Activated T-cell treated with anti-CD3 and anti-CD28 coated beads for 4 hours (primary cell): ENCODE data around the gene AGPAT1.
"Not testable (repeated sequence)": the region's sequence is repeated elsewhere in the genome, so short reads cannot be mapped to it uniquely, and the experiment has no call there.

ENCODE experiments used
- DNase-seq: peaks from one replicate; pipeline ENCODE4 v3.0.0-alpha.2; 2020

Gene AGPAT1

GRCh38 chr6:32185681-32186131 is 9.8 kb upstream of the AGPAT1 start:
- DNase-seq, result not testable (repeated sequence)

- DNase-seq, result no peak
Observed at GRCh38 chr6:32184084-32184640, 8.3 kb upstream of the AGPAT1 start, which contains the start of gene AGER. AGER (minus strand) TSS chr6:32184253; CDS start chr6:32184222, 31 bp downstream.

- no peak for DNase-seq
Observed at GRCh38 chr6:32183483-32184083, 7.7 kb upstream of the AGPAT1 start.

DNA sequence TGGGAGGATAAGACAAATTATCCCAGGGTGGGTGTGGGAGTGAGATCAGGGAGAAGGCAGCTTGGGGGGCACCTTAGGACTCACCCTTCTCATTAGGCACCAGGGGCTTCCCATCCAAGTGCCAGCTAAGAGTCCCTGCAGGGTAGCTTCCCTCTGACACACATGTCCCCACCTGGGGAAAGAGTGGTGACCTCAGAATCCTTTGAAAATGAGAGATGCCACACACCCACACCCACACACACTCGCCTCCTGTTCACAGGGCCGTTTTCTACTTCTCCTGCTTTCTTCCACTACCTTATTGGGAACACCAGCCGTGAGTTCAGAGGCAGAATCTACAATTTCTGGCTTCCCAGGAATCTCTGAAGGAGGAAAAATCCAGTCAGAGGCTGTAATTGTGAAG is 7.1 kb upstream of the AGPAT1 start:
- no peak for DNase-seq

GRCh38 chr6:32182555-32182981 is 6.7 kb upstream of the AGPAT1 start:
- no peak for DNase-seq

- no peak for DNase-seq
Observed at GRCh38 chr6:32181915-32182529, 6.1 kb upstream of the AGPAT1 start.

- no peak for DNase-seq
Observed at GRCh38 chr6:32181148-32181702, 5.3 kb upstream of the AGPAT1 start.

DNA sequence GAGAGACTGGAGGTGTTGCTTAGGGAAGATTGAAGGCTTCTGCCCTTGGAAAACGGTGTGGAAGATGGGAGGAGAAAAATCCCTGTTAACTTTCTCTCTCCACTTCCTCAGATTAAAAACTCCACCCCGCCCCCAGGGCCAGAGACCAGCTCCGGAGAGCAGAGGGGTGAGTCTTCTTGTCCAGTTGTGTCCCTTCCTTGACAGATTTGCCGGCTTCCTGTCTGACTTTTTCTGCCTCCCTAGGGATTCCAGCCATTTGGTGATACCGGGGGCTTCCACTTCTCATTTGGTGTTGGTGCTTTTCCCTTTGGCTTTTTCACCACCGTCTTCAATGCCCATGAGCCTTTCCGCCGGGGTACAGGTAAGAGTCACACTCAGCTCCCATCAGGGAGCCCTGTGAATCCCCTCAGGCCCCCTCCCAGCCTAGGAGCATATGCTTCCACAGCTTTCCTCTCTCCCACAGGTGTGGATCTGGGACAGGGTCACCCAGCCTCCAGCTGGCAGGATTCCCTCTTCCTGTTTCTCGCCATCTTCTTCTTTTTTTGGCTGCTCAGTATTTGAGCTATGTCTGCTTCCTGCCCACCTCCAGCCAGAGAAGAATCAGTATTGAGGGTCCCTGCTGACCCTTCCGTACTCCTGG is 4.0 kb upstream of the AGPAT1 start:
- DNase-seq, result no peak

DNA sequence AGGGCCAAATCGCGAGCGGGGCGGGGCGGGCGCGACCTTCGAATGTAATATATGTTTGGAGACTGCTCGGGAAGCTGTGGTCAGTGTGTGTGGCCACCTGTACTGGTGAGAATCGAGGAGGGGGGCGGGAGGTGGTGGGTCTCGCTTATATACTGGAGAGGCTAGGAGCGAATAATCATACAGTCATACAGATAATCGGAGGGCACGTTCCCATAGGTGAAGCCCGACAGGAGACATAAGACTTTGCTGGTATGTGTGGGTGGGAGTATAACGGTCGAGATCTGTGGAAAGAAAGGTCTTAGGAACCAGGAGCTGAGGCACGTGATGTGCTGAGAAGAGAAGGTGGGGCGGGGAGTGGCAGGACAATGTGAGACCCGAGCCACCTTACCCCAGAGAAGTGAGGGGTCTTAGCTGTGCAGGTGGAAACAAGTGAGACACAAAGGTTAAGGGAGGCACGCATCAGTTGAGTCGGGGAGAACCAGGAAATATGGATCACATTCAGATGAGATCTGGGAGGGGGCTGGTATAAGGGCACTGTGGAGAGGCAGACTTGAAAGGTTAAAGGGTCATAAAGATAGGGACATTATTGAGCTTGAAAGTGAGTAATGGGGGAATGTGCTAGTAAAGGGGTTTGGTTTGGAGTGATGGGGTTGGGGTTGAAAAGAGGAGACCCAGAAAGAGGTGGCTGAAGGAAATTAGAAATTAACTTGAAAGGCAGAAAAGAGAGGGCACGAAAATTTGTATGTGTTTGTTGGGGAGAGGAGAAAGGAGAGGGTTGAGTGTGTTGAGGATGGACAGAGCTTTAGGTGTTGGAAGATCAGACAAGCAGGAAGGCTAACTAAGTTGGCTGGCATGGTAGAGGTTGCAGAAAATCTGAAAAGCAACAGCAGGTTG is 2.9 kb upstream of the AGPAT1 start:
- DNase-seq, result no peak

DNA sequence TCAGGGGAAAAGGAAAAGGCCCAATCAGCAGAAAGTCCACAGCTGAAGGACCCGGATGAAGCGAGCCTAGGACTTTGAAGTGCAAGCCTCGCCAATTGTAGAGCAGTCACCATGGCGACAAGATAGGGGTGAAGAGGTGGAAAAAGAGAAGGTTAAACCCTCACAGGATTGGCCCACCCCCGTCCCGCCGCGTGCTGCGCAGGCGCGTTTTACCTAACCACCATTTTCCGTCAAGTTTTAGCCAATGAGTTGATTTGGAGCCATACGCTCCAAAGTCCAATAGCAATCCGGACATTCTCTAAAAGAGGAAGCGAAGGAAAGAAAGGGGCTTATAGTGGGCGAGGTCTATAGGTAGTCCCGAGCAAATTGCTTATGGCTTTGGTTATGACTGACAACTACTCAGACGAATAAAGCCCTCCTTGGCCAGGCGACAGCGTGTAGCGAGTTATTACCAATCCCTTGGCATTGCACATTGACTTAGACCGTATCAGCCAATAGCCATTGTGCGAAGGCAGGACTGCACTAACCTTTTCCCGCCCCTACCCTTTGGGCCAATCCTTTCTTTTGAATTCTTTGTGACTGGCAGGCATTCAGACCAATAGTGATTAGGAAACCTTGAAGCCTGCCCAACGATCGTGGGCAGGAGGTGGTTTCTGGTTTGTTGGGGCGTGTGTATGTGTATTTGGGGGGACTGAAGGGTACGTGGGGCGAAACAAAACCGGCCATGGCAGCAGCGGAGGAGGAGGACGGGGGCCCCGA is 2.1 kb upstream of the AGPAT1 start, which contains the start of gene RNF5:
Gene RNF5 (plus strand): TSS at position 618 of the 759 bp plus-strand sequence. CDS start 107 bp downstream, at position 725.
- DNase-seq, result peak; percentile 88

DNA sequence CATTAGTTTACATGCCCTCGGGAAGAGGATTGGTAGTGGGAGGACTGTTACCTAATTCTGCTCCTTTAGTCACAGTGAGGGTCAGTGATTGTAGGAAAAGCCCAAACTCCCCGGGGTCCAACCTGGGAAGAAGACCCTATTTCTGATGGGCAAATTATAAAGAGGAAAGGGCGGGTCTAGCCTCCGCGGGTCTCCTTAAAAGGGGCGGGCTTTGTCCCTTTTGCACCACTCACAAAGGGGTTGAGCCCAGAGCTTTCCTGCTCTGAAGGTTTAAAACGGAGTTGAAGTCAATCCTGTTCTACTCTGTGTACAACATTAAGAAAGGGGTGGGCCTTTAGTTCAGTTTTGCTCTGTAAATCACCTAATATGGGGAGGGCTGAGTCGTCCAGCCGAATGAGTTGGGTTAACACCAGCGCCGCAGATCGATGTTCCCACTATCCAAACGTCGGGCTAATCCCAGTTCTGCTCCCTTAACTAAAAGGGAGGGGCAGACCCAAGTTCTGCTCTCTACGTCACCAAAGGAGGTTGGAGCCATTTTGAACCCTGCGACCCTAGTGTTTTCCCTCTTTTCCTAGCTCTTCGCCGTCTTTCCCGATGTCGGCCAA is 1.4 kb upstream of the AGPAT1 start:
- no peak for DNase-seq

- DNase-seq, result no peak
Observed at GRCh38 chr6:32176476-32177182, 745 bp upstream of the AGPAT1 start.

DNA sequence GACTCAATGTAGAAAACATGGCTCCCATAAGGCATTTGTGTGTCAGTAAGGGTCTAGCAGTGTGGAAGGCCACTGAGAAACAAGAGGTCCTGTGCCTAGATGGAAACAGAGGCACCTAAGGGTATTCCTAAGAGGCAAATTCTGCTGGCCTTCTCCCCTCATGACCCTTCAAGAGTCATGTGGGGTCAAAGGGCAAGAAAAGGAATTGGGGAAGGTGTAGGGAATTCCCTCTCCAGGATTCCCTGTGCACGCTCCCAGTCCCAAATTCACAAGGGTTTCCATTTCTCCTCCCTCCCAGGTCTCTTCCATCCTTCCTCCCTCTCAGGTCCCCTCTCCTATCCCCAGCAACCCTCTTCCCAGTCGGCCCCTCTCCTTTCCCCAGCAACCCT is 568 bp downstream of the AGPAT1 start:
- no peak for DNase-seq

DNA sequence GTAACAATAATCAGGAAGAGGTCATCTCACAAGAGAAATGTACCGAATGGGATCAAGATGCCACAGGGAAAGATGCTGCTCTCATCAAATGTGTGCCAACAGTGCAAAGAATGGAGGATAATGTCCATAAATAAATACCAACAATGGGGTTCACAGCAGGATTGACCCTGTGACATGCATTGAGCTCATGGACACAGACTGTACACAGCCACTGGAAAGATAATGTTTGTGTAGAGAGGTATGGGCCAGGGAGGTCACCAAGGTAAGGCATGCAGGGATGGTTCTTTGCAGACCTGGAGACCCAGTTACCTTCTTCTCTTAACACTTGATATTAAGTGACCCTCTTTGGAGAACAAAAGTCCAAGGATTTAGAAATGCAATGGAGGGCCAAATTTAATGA is 1.5 kb downstream of the AGPAT1 start:
- no peak for DNase-seq

- DNase-seq, result no peak
Observed at GRCh38 chr6:32173051-32173727, 2.7 kb downstream of the AGPAT1 start.

DNA sequence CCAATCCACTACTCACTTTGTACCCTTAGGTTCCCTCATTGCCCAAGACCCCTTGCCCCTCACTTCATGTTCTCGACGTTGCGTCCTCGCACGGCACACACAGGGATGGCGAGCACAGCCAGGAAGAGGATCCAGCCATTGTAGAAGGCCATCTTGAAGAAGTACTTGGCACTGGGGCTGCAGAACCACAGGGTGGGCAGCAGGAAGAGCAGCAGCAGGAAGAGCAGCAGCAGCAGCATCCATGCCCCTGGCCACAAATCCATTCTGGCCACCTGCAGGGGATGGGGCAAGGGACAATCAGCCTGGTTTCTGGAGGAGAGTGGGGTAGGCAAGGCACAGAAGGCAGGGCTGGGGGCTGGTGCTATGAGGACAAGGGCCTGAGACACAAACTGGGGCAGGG is 4.7 kb downstream of the AGPAT1 start:
- no peak for DNase-seq

GRCh38 chr6:32170294-32170693 is 5.6 kb downstream of the AGPAT1 start:
- DNase-seq, result no peak

- no peak for DNase-seq
Observed at GRCh38 chr6:32168807-32169591, 6.9 kb downstream of the AGPAT1 start.

GRCh38 chr6:32168350-32168749 is 7.5 kb downstream of the AGPAT1 start:
- DNase-seq, result no peak
